Left lung (tissue), 10 donors: ENCODE results near the gene PRKN. TPM values are rescaled to one million over a fixed set of nuclear protein-coding genes. Genes with fewer than 3 reads are reported as not detected.

Source experiments
- ATAC-seq: fragments of 200-7000 bp; cut with Tn5 transposase; one replicate; pipeline ENCODE4 v1.9.1; 2020; ENCODE audit warnings: moderate library complexity
- DNase-seq, 4 donors: peaks; one replicate each; pipeline ENCODE4 v3.0.0-alpha.2; 2013 to 2020
- H3K27ac ChIP-seq, 2 donors: fragments of 200-600 bp; sonication (generic) in 1 of 2; one replicate each; pipeline versions ENCODE4 v1.5.0 to v1.8.0; 2020 to 2021
- H3K27me3 ChIP-seq, 2 donors: fragments of 200-600 bp; sonication (generic) in 1 of 2; one replicate each; pipeline versions ENCODE4 v1.5.0 to v1.8.0; 2020 to 2021
- H3K36me3 ChIP-seq, 2 donors: fragments of 200-600 bp; sonication (generic) in 1 of 2; one replicate each; pipeline versions ENCODE4 v1.5.0 to v1.8.0; 2020 to 2021
- H3K4me1 ChIP-seq, 2 donors: fragments of 200-600 bp; one replicate each; pipeline ENCODE4 v1.8.0; 2021
- H3K4me3 ChIP-seq, 2 donors: fragments of 200-600 bp; sonication (generic) in 1 of 2; one replicate each; pipeline versions ENCODE4 v1.5.0 to v1.8.0; 2020 to 2021; ENCODE audit warnings: mild to moderate bottlenecking in 1 of 2
- H3K9me3 ChIP-seq, 2 donors: fragments of 200-600 bp; sonication (generic) in 1 of 2; one replicate each; pipeline versions ENCODE4 v1.5.0 to v1.8.0; 2020 to 2021
- intact Hi-C, 2 donors: fragments of 100-400 bp; cut with DNase I; formaldehyde crosslinking; loops; one replicate each; pipeline versions ENCODE4 v1.11.2 to v1.14.2; 2022
- polyA plus RNA-seq, 6 donors: library from polyadenylated mRNA; unstranded; fragments of 120-200 nt; gene quantifications; one replicate each; pipeline ENCODE4 v1.2.1, GENCODE V29; 2013; ENCODE audit not compliant: insufficient read length in 6 of 6
- total RNA-seq, 2 donors: library from RNA; stranded (reverse); fragmentation: NEBNext Ultra II Directional; extraction: Animal tissue kit (Norgen Biotek cat#: 25700); gene quantifications; one replicate each; pipeline ENCODE4 v1.2.1, GENCODE V29; 2021
- TF ChIP-seq, protein P1 (sequence below), 2 donors: fragments of 200-600 bp; sonication (generic) in 1 of 2; IDR thresholded peaks; one replicate each; pipeline versions ENCODE4 v1.5.0 to v1.8.0; 2021; ENCODE audit warnings: antibody characterized with exemption in 2 of 2
- donor health status: DM: no; HTN: yes; CAD: no.
- donor health status: DM: no; HTN: no; CAD: no.

The PRKN gene
- total and polyA plus RNA-seq, 8 donors = 1.9 to 4.3 (median 2.5) TPM

DNA sequence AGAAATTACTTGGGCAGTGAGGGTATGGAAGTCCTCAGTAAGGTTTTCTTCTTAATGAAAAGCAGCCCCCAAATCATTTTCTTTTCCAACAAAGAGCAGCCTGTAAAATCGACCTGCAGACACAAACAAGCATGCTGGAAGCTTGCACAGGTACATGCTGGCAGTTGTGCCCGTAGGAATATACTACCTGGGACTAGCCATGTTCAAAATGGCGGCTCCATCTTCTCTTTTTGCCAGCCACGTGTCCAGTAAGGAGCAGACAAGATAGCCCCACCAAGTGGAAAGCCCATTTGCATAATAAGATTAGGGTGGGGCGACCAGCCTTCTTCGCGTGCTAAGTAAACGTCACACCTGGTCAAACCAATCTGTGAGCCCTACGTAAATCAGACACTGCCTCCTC, 1194.3 kb downstream of the PRKN start:
- no peak for DNase-seq
- Histone ChIP-seq H3K9me3 (peaks cover 0 to 16% of the 10 kb centered on the region in 2 donors), H3K36me3 (no peaks in the 10 kb centered on the region), H3K27ac (no peak overlapping the region), H3K4me1 (no peaks in the 10 kb centered on the region), H3K4me3 (no peak overlapping the region), H3K27me3 (no peaks in the 10 kb centered on the region)
- TF ChIP-seq, protein P1, sequence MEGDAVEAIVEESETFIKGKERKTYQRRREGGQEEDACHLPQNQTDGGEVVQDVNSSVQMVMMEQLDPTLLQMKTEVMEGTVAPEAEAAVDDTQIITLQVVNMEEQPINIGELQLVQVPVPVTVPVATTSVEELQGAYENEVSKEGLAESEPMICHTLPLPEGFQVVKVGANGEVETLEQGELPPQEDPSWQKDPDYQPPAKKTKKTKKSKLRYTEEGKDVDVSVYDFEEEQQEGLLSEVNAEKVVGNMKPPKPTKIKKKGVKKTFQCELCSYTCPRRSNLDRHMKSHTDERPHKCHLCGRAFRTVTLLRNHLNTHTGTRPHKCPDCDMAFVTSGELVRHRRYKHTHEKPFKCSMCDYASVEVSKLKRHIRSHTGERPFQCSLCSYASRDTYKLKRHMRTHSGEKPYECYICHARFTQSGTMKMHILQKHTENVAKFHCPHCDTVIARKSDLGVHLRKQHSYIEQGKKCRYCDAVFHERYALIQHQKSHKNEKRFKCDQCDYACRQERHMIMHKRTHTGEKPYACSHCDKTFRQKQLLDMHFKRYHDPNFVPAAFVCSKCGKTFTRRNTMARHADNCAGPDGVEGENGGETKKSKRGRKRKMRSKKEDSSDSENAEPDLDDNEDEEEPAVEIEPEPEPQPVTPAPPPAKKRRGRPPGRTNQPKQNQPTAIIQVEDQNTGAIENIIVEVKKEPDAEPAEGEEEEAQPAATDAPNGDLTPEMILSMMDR (IDR thresholded peaks at IDR 0.05) = no peak
- intact Hi-C loops = no loop called here
- no peak for ATAC-seq

DNA sequence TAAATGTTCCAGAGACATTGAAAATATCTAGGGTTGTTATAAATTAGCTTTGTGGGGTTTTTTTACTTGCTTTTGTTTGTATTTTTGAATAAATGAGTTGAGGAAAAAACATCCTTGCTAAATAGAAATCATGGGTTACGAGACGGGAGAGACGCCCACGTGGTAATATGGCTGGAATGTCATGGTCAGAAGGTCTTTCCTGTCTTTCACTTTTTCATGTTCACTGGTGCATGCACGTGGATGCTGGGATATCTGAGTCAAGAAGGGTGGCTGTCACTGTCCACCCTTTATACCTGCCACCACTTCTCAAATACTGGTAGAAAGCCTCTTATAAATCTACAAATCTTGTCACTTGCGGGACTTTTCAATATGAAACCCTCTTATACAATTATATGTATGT, 1195.0 kb downstream of the PRKN start:
- H3K4me3 ChIP-seq = no peak overlapping the region
- TF ChIP-seq, protein P1 (IDR thresholded peaks at IDR 0.05) = no peak
- peaks cover 0 to 16% of the 10 kb centered on the region in 2 donors for H3K9me3 ChIP-seq
- no peak for ATAC-seq
- no peak for DNase-seq
- no peak overlapping the region for H3K27ac ChIP-seq
- H3K4me1 ChIP-seq = no peaks in the 10 kb centered on the region
- H3K27me3 ChIP-seq = no peaks in the 10 kb centered on the region
- no peaks in the 10 kb centered on the region for H3K36me3 ChIP-seq
- intact Hi-C loops = no loop called here

DNA sequence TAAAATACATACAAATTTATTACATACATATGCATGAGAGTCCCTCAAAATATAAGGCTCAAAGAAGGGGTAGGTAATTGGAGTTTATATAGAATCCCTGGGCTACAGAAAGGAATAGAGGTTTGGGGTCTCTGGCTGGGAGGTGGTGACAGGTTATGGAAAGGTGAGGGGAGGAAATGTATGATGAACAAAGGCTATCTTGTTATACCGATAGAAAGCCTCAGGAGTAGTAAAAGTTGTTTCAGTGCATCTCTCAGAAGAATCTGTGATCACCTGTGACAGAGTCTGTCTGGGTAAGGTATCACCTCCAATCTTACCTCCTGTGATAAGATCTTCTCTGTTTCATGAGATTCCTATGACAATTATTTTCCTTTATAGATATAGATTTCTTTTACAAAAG, 1200.8 kb downstream of the PRKN start:
- intact Hi-C loops = no loop called here
- Histone ChIP-seq H3K27me3 (no peaks in the 10 kb centered on the region), H3K27ac (no peak overlapping the region), H3K4me3 (no peak overlapping the region), H3K4me1 (no peaks in the 10 kb centered on the region), H3K9me3 (peaks cover 0 to 11% of the 10 kb centered on the region in 2 donors), H3K36me3 (no peaks in the 10 kb centered on the region)
- TF ChIP-seq, protein P1 (IDR thresholded peaks at IDR 0.05) = no peak
- no peak for DNase-seq
- no peak for ATAC-seq

DNA sequence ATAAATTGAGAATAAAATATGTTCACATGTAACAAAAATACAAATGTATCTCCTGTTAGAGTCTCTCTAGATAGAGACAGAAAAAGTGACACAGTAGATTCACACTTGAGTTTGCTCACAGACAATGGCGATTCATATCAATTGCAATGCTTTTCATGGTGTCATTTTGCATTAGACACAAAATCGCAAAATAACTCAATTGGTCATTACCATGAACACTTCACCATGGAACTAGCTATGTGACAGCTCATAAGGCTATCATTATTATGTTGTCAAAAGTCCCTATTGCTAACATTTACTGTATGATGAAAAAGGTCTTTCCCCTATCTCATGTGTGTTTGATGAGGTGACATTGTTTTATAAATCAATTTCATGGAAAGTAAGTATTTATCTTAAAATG, 1204.2 kb downstream of the PRKN start:
- no peaks in the 10 kb centered on the region for H3K27me3 ChIP-seq
- peaks cover 0 to 13% of the 10 kb centered on the region in 2 donors for H3K9me3 ChIP-seq
- TF ChIP-seq, protein P1 (IDR thresholded peaks at IDR 0.05) = no peak
- no peak overlapping the region for H3K4me3 ChIP-seq
- no peak for ATAC-seq
- intact Hi-C loops = no loop called here
- H3K36me3 ChIP-seq = no peaks in the 10 kb centered on the region
- H3K27ac ChIP-seq = no peak overlapping the region
- no peaks in the 10 kb centered on the region for H3K4me1 ChIP-seq
- no peak for DNase-seq

DNA sequence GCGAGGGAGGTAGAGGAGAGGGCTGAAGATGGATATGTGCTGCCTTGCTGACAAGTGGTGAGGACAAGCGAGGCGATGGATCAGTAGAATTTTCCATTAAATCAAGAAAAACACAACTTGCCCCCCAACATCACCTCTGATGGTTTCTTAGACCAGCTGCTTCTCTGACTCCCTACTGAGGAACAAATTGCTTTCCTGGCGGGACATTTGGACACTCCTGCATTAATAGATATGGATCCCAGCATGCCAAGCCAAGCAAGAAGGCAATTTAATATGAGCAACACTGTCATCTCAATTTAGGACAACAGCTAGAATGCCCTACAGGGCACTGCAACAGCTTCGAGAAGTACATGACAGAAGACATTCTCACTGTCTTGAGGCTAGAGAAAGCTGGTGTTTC, 1205.3 kb downstream of the PRKN start:
- no peaks in the 10 kb centered on the region for H3K36me3 ChIP-seq
- ATAC-seq (no peak), DNase-seq (no peak)
- H3K9me3 ChIP-seq = peaks cover 0 to 12% of the 10 kb centered on the region in 2 donors
- TF ChIP-seq, protein P1 (IDR thresholded peaks at IDR 0.05) = no peak
- no peaks in the 10 kb centered on the region for H3K4me1 ChIP-seq
- H3K27me3 ChIP-seq = no peaks in the 10 kb centered on the region
- intact Hi-C loops = no loop called here
- H3K27ac ChIP-seq = no peak overlapping the region
- H3K4me3 ChIP-seq = no peak overlapping the region
